Ishikawa (cell line): ENCODE data around the gene TPRX2.

Experiments used
- CEBPB ChIP-seq: IDR thresholded peaks from 2 replicates; pipeline ENCODE4 v1.6.1; 2012
- CREB1 ChIP-seq: IDR thresholded peaks from 2 replicates; pipeline ENCODE4 v1.6.1; 2012; ENCODE audit warnings: low read depth
- EGR1 ChIP-seq: IDR thresholded peaks from 2 replicates; pipeline ENCODE4 v1.6.1; 2012
- EP300 ChIP-seq: IDR thresholded peaks from 2 replicates; pipeline ENCODE4 v1.6.1; 2012; ENCODE audit warnings: borderline replicate concordance
- FOXM1 ChIP-seq: IDR thresholded peaks from 2 replicates; pipeline ENCODE4 v1.6.1; 2012; ENCODE audit warnings: low read depth, borderline replicate concordance
- MAX ChIP-seq: IDR thresholded peaks from 2 replicates; pipeline ENCODE4 v1.6.1; 2012
- NFIC ChIP-seq: IDR thresholded peaks from 2 replicates; pipeline ENCODE4 v1.6.1; 2012
- RAD21 ChIP-seq: IDR thresholded peaks from 2 replicates; pipeline ENCODE4 v1.6.1; 2012; ENCODE audit warnings: low read depth
- REST ChIP-seq: IDR thresholded peaks from 2 replicates; pipeline ENCODE4 v1.6.1; 2012; ENCODE audit warnings: low read depth, mild to moderate bottlenecking
- TAF1 ChIP-seq: IDR thresholded peaks from 2 replicates; pipeline ENCODE4 v1.6.1; 2012; ENCODE audit warnings: low read depth, mild to moderate bottlenecking
- TCF12 ChIP-seq: IDR thresholded peaks from 2 replicates; pipeline ENCODE4 v1.6.1; 2012; ENCODE audit warnings: low read depth
- TEAD4 ChIP-seq: IDR thresholded peaks from 2 replicates; pipeline ENCODE4 v1.6.1; 2012
- USF1 ChIP-seq: IDR thresholded peaks from 2 replicates; pipeline ENCODE4 v1.6.1; 2012
- YY1 ChIP-seq: IDR thresholded peaks from 2 replicates; pipeline ENCODE4 v1.6.1; 2012; ENCODE audit warnings: low read depth
- ZBTB7A ChIP-seq: IDR thresholded peaks from 2 replicates; pipeline ENCODE4 v1.6.1; 2012; ENCODE audit warnings: low read depth

Gene TPRX2

GRCh38 chr19:47895165-47895782 lies 36.2 kb downstream of the TPRX2 start:
- TF ChIP-seq FOXM1 = no peak
- TF ChIP-seq EGR1 = no peak
- TF ChIP-seq YY1 = no peak
- TF ChIP-seq TAF1 = no peak
- no peak for TF ChIP-seq RAD21
- no peak for TF ChIP-seq ZBTB7A
- no peak for TF ChIP-seq REST

GRCh38 chr19:47896019-47896418 lies 37.0 kb downstream of the TPRX2 start:
- TF ChIP-seq USF1 (no peak), MAX (no peak), TAF1 (no peak), ZBTB7A (no peak), CEBPB (no peak), RAD21 (no peak), CREB1 (no peak), TEAD4 (no peak)

GRCh38 chr19:47896773-47897172 lies 37.7 kb downstream of the TPRX2 start:
- TF ChIP-seq EGR1 (no peak), REST (no peak), MAX (no peak), TCF12 (no peak), FOXM1 (no peak), TAF1 (no peak), CEBPB (no peak), RAD21 (no peak), CREB1 (no peak)

GRCh38 chr19:47897861-47898260 lies 38.8 kb downstream of the TPRX2 start:
- TF ChIP-seq TCF12 (no peak), TEAD4 (no peak), TAF1 (no peak), REST (no peak), NFIC (no peak), YY1 (no peak), CREB1 (no peak), EGR1 (no peak), FOXM1 (no peak), USF1 (no peak), EP300 (no peak), MAX (no peak), ZBTB7A (no peak), RAD21 (no peak), CEBPB (no peak)
